Activated CD8-positive, alpha-beta memory T cell treated with anti-CD3 and anti-CD28 coated beads, Interleukin-2, amount 50 U/mL, for 1 hour (primary cell): ENCODE results near the gene HECTD4.

Experiments used
- DNase-seq: peaks from one replicate; pipeline ENCODE4 v3.0.0-alpha.2; 2020; ENCODE audit errors: extremely low read depth

HECTD4 gene

GRCh38 chr12:112179341-112179740, 202.9 kb downstream of the HECTD4 start:
- no peak for DNase-seq

DNA sequence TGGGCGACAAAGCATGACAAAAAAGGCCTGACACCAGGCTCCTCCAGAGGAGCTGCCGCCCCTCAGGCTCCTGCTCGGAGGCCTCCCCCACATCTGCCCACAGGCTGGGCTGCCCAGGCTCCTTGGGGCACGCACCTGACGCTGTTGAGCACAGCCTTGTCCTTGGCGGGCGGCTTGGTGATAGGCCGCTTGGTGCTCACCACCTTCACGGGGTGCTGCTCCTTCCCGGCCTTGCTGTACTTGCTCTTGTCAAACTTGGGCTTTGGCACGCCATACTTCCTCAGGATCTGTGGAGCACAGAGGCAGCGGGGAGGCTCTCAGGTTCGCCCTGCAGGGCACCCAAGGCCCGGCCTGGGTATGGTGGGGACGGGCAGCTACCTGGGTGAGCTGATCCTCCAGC, 203.4 kb downstream of the HECTD4 start:
- no peak for DNase-seq

- no peak for DNase-seq
Measured at GRCh38 chr12:112176321-112177010, 205.8 kb downstream of the HECTD4 start.

DNA sequence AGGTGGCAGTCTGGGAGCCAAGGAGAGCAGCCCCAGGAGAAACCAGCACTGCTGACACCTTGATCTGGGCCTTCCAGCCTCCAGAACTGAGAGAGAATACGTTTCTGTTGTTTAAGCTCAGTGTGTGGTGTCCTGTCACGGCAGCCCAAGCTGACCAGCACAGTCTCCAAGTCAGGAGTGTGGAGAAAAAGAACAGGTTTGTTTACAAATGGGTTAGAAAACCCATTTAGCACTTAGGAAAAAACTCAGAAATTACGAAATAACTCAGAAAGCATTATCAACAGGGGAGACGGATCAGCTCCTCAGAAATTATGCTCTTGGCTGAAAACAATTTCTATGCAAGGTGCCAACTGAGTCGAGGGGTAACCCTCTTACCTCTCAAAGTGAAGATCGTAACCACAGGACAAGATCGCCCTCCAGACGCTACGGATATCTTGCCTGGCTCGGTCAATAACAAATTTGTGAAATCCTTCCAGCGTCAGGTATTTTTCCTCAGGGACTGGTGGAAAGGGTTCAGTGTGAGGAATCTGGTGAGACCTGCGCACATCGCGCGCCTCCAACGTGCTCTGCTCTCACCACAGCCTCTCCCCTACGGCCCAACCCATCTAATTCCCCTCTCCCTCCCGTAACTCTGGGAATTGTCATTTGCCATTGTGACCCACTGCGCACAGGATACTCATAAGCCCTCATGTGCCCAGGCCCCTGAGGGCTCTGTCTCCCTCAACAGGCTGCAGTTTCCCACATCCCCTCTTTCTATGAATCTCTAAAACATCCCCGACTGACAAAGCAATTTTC, 206.7 kb downstream of the HECTD4 start:
- no peak for DNase-seq

DNA sequence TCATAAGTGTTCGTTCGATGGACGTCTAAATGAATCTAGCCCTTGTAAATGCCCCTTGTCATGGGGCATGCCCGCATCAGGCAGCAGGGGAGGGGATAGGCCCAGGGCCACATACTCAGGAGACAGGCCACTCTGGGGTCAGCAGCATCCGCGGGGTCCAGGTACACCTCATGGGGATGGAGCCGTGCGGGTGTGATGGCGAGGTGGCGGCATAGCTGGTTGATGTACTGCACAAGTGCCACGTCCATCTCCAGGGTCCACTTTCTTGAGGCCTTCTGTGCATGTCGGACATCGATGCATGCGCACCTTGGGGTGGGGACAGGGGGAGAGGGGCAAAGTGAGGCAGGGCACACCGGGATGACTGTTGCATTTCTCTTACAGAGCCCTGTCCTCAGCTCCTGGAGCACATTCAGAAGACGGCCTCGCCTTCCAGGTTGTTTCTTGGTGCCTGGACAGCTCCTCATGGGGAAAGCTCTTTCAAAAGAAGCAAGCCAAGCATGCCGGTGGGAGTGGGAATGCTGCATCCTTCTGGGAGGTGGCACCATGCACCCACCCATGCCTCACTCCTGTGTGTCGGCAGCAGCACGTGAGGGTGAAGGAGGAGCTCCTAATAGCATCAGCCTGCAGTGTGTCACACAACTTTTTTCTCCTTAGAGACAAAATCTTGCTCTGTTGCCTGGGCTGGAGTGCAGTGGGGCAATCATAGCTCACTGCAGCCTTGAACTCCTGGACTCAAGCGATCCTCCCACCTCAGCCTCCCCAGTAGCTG, 209.5 kb downstream of the HECTD4 start:
- no peak for DNase-seq

GRCh38 chr12:112170971-112171596, 211.1 kb downstream of the HECTD4 start:
- no peak for DNase-seq

DNA sequence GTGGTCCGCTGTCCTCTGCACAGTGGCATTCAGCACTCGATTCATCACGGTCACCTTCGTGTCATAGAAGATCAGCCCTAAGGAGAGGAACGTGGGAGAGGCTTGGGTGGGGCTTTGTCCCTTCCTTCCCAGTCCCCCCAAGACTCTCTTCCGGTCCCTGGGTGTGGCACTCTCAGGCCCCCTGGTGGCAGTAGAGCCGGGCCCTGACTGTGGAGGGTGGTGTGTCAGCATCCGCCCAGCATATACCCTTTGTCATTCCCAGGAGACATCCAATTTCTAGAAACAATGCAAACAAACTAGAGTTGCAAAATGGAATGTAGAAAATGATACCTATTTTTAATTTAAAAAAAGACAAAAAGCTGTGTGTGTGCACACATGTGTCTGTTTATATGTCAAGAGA, 211.9 kb downstream of the HECTD4 start:
- no peak for DNase-seq

- no peak for DNase-seq
Measured at GRCh38 chr12:112169966-112170365, 212.3 kb downstream of the HECTD4 start.

- no peak for DNase-seq
Measured at GRCh38 chr12:112169161-112169872, 212.9 kb downstream of the HECTD4 start.

DNA sequence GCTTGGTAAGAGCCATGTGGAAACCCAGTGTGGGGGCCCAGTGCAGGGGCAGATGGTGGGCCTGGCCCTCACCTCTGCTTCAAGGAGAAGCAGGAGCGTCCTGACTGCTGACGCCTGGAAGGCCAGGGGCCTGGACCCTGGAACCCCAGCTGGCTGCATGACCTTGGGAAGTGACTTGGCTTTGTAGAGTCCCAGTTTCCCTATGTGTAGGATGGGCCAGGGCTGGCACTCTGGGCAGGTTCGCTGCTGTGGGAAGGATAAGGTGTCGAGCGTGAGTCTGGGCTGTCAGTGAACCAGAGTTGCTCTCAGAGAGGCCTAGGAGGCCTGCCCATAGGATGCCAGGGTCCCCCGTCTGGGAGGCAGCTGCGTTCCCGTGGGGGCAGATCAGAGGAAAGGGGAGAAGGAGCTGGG, 213.7 kb downstream of the HECTD4 start:
- DNase-seq: no peak

DNA sequence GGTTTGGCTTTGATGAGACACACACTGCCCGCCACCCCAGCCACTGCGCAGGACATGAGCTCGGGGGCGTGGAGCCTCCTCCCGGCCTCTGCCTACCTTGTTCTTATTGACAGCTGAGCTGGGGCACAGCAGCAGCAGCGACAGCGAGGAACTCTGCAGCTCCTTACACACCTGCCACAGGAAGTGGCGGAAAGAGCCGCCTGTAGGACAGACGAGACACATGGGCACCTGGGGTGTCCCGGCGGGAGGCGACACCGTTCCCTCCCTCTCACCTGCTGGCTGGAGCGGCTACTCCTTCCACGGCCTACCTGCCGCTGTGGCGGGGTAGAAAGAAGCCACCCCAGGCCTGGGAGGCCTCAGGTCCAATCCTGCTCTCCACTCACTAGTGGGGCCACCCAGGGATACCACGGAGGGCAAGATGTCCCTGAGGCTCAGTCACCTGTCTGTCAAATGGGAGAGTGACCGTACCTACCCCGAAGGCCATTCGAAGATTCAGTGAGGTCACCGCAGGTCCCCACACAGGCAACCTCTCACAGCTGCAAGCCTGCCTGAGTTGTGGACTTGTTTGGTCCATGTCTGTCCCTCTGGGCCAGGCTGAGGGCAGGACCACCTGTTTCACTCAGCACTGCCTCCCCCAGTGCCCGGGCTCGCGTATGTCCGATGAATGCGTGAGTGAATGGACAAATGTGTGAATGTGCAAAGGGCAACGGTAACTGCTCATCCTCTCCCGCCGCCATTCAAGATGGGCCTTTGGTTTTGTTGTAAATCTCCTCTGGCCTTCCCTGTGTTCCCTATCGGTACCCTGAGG, 214.3 kb downstream of the HECTD4 start:
- DNase-seq: no peak

- no peak for DNase-seq
Measured at GRCh38 chr12:112167031-112167461, 215.2 kb downstream of the HECTD4 start.

- DNase-seq: no peak
Measured at GRCh38 chr12:112166051-112167015, 215.9 kb downstream of the HECTD4 start.

DNA sequence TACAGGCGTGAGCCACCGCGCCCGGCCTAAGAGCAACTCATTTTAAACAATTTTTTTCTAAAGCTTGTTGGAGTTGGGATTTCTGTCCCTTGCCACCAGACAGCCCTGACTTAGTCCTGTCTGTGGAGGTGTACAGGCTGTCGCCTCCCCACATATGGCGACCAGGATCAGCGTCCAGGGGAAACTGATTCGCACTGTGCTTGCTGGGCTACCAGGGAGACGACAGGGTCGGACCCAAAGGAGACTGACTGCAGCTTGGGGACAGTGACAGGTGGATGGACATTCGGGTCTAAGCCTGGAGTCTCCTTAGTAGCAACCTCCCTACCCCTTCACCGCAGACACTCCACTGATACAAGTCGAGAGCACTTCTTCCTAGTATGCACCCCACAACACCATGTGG, 216.6 kb downstream of the HECTD4 start:
- no peak for DNase-seq

DNA sequence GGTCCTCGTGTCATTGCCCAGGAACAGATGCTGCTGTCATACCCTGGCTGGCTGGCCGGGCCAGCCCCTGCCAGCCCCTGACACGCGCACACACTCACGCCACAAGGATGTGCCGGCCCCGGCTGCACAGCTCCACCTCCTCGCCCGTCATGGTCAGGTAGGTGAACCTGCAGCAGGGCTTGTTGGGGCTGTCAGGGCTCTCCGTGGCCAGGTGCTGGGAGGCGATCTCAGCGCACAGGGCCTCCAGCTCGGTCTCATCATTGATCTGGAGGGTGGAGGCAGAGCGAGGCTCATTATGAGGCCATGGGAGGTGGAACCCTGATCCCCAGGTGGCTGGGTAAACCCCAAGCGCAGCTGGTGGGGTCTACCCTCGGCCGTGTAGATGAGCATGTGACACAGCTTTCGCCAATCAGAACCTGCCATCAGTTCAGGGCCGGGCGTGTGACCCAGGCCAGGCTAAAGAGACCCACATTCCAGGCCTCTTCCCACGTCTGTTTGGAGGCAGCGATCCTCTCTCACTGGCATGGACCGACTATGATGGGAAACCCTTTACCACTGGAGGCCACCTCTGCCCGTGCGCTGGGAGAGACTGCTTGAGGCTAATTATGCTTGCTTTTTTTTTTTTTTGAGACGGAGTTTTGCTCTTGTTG, 218.1 kb downstream of the HECTD4 start:
- no peak for DNase-seq

DNA sequence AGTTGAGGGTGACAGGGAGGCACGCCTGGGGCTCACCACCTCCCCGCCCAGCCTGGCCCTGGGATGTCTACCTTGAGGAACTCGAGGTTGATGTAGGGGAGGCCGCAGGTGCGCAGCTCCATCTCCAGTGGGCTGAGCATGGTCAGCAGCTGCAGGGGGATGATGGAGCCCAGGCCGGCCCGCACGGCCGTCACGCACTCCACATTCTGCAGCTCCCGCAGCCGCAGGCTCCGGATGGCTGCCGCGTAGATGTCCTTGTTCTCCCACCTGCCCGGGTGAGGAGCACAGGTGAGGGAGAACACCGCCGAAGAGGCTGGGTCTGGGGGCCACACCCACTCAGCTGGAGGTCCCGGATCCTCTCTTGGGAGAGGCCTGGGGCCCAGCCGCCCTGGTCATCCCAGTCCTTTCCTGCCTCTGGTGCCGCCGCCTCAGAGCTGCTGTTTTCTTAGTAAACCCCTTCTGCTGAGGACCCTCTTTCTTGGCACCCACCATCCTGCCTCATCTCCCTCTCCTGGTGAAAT, 218.7 kb downstream of the HECTD4 start:
- DNase-seq: no peak

DNA sequence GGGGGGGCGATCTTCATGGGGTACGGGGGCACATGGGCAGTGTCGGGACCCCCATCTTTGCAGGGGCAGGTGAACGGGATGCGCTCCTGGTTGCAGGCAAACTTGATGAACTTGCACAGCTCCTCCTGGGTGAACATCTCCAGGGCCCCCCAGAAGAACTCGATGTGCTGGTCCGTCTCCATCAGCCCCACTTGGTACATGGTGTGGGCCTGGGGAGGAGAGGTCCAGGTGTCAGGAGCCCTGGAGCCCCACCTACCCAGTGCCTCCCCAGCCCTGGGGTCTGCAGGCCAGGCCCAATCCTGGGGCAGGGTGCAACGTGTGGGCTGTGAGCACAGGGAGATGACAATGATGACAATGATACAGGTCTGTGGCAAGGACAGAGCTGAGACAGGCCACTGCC, 219.2 kb downstream of the HECTD4 start:
- DNase-seq: no peak

- DNase-seq: no peak
Measured at GRCh38 chr12:112162241-112162790, 219.9 kb downstream of the HECTD4 start.
